ENCODE measurements around the gene HLCS. TPM values are rescaled to one million over a fixed set of nuclear protein-coding genes. Genes with fewer than 3 reads are reported as not detected.

Gene HLCS
- total RNA-seq, 1 experiment from 2014 or later: 55.9 TPM

DNA sequence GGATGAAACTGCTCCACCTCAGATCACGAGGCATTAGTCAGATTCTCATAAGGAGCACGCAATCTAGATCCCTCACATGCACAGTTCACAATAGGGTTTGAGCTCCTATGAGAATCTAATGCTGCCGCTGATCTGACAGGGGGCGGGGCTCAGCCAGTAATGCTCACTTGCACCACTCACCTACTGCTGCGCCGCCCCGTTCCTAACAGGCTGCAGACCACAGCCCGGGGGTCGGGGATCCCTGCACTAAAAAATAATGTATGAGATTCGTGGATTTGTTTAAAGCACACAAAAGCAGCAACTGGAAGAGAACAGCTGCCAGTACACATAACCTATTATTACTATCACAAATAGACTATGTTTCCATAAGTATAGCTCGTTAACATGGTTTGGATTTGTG lies 72.9 kb downstream of the HLCS start:
- Histone ChIP-seq H3K9me2 (replicated peaks; ENCODE audit: insufficient read depth, low read length) (no peaks in the 10 kb centered on the region), H3K27ac (ENCODE audit: low read length) (no peak overlapping the region), H3K27me3 (ENCODE audit: low read length) (no peaks in the 10 kb centered on the region), H3K4me2 (ENCODE audit: low read depth, low read length, poor library complexity, severe bottlenecking) (no peak overlapping the region), H3K36me3 (ENCODE audit: insufficient read depth, low read length) (no peaks in the 10 kb centered on the region), H3K9me3 (ENCODE audit: low read length) (no peaks in the 10 kb centered on the region), H3K9ac (ENCODE audit: low read length) (no peak overlapping the region), H3K79me2 (ENCODE audit: low read length) (no peaks in the 10 kb centered on the region), H4K20me1 (ENCODE audit: insufficient read depth, low read depth, low read length) (no peaks in the 10 kb centered on the region), H2AFZ (ENCODE audit: low read length) (no peak overlapping the region), H3K4me3 (ENCODE audit: low read length) (no peak overlapping the region), H3K4me1 (ENCODE audit: low read length) (no peaks in the 10 kb centered on the region)
- DNase-seq: no peak

DNA sequence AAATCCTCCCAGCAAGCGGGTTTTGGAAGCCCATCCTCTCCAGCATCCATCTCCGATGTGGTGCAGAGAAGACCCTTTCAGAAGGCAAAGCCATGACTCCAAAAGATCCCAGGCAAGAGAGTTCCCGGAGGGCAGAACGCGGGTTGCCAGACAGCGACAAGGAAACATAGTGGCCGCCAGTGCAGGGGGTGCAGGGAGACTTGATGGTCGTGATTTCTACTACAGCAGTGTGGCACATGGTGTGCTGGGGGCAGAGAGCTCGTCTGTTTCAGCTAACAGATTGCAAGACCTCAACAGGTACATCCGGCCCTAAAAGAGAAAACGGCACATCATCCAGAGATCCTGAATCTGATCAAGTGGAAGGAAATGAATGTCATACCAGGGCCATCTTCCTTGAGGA lies 74.3 kb downstream of the HLCS start:
- no peak overlapping the region for H3K4me3 ChIP-seq (ENCODE audit: low read length)
- no peak overlapping the region for H3K27ac ChIP-seq (ENCODE audit: low read length)
- H3K27me3 ChIP-seq (ENCODE audit: low read length): no peaks in the 10 kb centered on the region
- H4K20me1 ChIP-seq (ENCODE audit: insufficient read depth, low read depth, low read length): no peaks in the 10 kb centered on the region
- no peak overlapping the region for H3K9ac ChIP-seq (ENCODE audit: low read length)
- no peak overlapping the region for H2AFZ ChIP-seq (ENCODE audit: low read length)
- no peaks in the 10 kb centered on the region for H3K79me2 ChIP-seq (ENCODE audit: low read length)
- no peaks in the 10 kb centered on the region for H3K4me1 ChIP-seq (ENCODE audit: low read length)
- no peak overlapping the region for H3K4me2 ChIP-seq (ENCODE audit: low read depth, low read length, poor library complexity, severe bottlenecking)
- no peaks in the 10 kb centered on the region for H3K9me2 ChIP-seq (replicated peaks; ENCODE audit: insufficient read depth, low read length)
- no peaks in the 10 kb centered on the region for H3K36me3 ChIP-seq (ENCODE audit: insufficient read depth, low read length)
- no peaks in the 10 kb centered on the region for H3K9me3 ChIP-seq (ENCODE audit: low read length)
- no peak for DNase-seq

DNA sequence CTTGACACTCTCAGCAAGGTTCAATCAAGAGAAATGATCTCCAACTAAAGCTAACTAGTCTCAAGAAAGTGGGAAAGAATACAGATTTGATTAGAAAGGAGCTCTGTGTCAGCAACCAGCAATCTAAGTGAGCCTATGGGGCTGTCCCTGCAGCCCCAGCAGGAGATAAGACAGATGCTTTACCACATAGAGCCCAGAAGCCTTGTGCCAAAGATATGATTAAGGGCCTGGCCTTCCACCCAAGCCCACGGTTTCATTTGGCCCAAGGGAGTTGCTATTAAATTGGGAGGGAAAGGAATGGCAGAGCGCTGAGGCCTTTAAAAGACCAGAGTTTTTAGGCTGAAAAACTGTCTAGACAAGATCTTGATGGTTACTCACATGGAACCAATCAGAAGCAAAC lies 74.8 kb downstream of the HLCS start:
- no peaks in the 10 kb centered on the region for H3K9me2 ChIP-seq (replicated peaks; ENCODE audit: insufficient read depth, low read length)
- H3K79me2 ChIP-seq (ENCODE audit: low read length): no peaks in the 10 kb centered on the region

DNA sequence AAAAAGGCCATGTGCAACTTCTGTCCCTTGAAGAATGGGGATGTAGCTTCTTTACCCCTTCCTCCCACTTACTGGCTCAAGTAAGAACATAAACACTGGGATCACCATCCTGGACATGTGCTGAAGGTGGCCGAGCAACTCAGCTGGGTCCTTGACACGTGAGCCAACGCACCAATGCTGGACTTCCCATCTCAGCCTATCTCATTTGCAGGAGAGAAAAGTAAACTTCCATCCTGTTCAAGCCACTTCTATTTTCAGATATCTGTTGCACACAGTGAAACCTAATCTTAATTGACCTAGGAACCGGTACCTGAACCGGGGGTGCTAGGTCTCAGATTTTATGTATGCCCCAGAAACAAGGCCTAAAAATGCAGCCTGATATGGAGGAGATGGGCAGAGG lies 75.3 kb downstream of the HLCS start:
- H3K36me3 ChIP-seq (ENCODE audit: insufficient read depth, low read length): no peaks in the 10 kb centered on the region
- H3K4me1 ChIP-seq (ENCODE audit: low read length): no peaks in the 10 kb centered on the region
- no peak overlapping the region for H3K9ac ChIP-seq (ENCODE audit: low read length)
- DNase-seq: no peak
- no peaks in the 10 kb centered on the region for H3K9me2 ChIP-seq (replicated peaks; ENCODE audit: insufficient read depth, low read length)
- H3K27me3 ChIP-seq (ENCODE audit: low read length): no peaks in the 10 kb centered on the region
- no peak overlapping the region for H3K27ac ChIP-seq (ENCODE audit: low read length)
- H3K4me2 ChIP-seq (ENCODE audit: low read depth, low read length, poor library complexity, severe bottlenecking): no peak overlapping the region
- H3K79me2 ChIP-seq (ENCODE audit: low read length): no peaks in the 10 kb centered on the region
- H4K20me1 ChIP-seq (ENCODE audit: insufficient read depth, low read depth, low read length): no peaks in the 10 kb centered on the region
- H3K4me3 ChIP-seq (ENCODE audit: low read length): no peak overlapping the region
- no peaks in the 10 kb centered on the region for H3K9me3 ChIP-seq (ENCODE audit: low read length)
- no peak overlapping the region for H2AFZ ChIP-seq (ENCODE audit: low read length)

More for the DNA sequence above, 74.8 kb downstream of the HLCS start:
- Histone ChIP-seq H3K36me3 (ENCODE audit: insufficient read depth, low read length) (no peaks in the 10 kb centered on the region), H3K27me3 (ENCODE audit: low read length) (no peaks in the 10 kb centered on the region), H4K20me1 (ENCODE audit: insufficient read depth, low read depth, low read length) (no peaks in the 10 kb centered on the region), H2AFZ (ENCODE audit: low read length) (no peak overlapping the region), H3K9ac (ENCODE audit: low read length) (no peak overlapping the region), H3K9me3 (ENCODE audit: low read length) (no peaks in the 10 kb centered on the region), H3K4me2 (ENCODE audit: low read depth, low read length, poor library complexity, severe bottlenecking) (no peak overlapping the region), H3K4me1 (ENCODE audit: low read length) (no peaks in the 10 kb centered on the region), H3K27ac (ENCODE audit: low read length) (no peak overlapping the region), H3K4me3 (ENCODE audit: low read length) (no peak overlapping the region)
- no peak for DNase-seq

DNA sequence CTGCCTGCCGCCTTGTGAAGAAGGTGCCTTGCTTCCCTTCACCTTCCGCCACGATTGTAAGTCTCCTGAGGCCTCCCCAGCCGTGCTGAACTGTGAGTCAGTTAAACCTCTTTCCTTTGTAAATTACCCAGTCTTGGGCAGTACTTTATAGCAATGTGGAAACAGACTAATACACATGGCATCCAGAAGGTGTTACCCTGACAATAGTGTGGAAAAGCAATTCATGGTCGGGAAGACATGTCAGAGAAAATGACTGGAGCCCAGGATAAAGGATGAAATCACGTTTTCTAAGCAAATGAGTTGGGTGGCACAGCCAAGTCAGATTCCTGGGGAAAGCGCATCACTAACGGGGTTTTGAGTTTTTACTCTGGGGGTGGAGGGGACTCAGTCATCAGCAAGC lies 76.4 kb downstream of the HLCS start:
- Histone ChIP-seq H3K27ac (ENCODE audit: low read length) (no peak overlapping the region), H3K36me3 (ENCODE audit: insufficient read depth, low read length) (no peaks in the 10 kb centered on the region), H3K4me1 (ENCODE audit: low read length) (no peaks in the 10 kb centered on the region), H4K20me1 (ENCODE audit: insufficient read depth, low read depth, low read length) (no peaks in the 10 kb centered on the region), H3K4me3 (ENCODE audit: low read length) (no peak overlapping the region), H3K79me2 (ENCODE audit: low read length) (no peaks in the 10 kb centered on the region), H3K9ac (ENCODE audit: low read length) (no peak overlapping the region), H3K9me2 (replicated peaks; ENCODE audit: insufficient read depth, low read length) (no peaks in the 10 kb centered on the region), H3K27me3 (ENCODE audit: low read length) (no peaks in the 10 kb centered on the region), H2AFZ (ENCODE audit: low read length) (no peak overlapping the region), H3K4me2 (ENCODE audit: low read depth, low read length, poor library complexity, severe bottlenecking) (no peak overlapping the region), H3K9me3 (ENCODE audit: low read length) (no peaks in the 10 kb centered on the region)
- no peak for DNase-seq

DNA sequence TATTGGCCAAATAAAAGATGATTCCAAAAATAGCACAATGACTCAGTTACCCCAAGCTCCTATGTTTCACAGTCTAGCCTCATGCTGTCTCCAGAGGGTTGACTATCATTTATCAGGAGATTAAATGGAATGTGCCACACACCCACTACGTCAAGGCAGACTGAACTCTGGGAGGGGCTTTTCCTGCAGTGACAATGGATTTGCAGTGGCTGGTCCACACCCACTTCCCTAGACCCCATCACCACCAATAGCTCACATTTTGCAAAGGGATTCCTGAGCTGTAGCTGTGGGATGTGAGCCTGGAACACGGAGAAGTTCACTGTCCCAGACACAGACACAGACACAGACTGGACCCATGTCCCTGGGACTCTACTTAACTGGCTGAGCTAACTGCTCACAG lies 77.1 kb downstream of the HLCS start:
- no peaks in the 10 kb centered on the region for H3K79me2 ChIP-seq (ENCODE audit: low read length)

DNA sequence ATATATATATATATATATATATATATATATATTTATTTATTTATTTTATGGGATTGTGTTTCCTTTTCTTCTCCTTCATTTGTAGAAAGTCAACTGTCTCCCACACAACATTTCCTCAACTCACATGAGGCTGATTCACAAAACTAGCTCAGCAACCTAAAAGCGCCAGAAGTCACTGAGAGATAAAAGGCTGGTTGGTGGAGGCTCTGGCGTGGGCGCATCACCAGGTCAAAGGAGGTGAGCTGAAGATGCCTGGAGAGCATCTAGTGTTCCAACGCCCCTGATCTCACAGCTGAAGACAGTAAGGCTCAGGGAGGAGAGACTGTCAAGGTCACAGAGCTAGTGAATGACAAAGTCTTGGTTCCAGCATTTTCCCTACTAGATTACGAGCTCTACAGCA lies 78.0 kb downstream of the HLCS start:
- Histone ChIP-seq H3K4me2 (ENCODE audit: low read depth, low read length, poor library complexity, severe bottlenecking) (no peak overlapping the region), H3K27ac (ENCODE audit: low read length) (no peak overlapping the region), H3K9me3 (ENCODE audit: low read length) (no peaks in the 10 kb centered on the region; the same call in 1 of the 2 replicates), H3K4me3 (ENCODE audit: low read length) (no peak overlapping the region), H2AFZ (ENCODE audit: low read length) (no peak overlapping the region), H3K36me3 (ENCODE audit: insufficient read depth, low read length) (peaks cover 6% of the 10 kb centered on the region; the same call in 1 of the 2 replicates), H3K27me3 (ENCODE audit: low read length) (no peaks in the 10 kb centered on the region), H3K4me1 (ENCODE audit: low read length) (no peaks in the 10 kb centered on the region), H3K79me2 (ENCODE audit: low read length) (no peaks in the 10 kb centered on the region), H3K9me2 (replicated peaks; ENCODE audit: insufficient read depth, low read length) (no peaks in the 10 kb centered on the region), H4K20me1 (ENCODE audit: insufficient read depth, low read depth, low read length) (no peaks in the 10 kb centered on the region), H3K9ac (ENCODE audit: low read length) (no peak overlapping the region)
- DNase-seq: no peak

More for the DNA sequence above, 77.1 kb downstream of the HLCS start:
- Histone ChIP-seq H3K9ac (ENCODE audit: low read length) (no peak overlapping the region), H4K20me1 (ENCODE audit: insufficient read depth, low read depth, low read length) (no peaks in the 10 kb centered on the region), H3K4me3 (ENCODE audit: low read length) (no peak overlapping the region), H3K4me2 (ENCODE audit: low read depth, low read length, poor library complexity, severe bottlenecking) (no peak overlapping the region), H2AFZ (ENCODE audit: low read length) (no peak overlapping the region), H3K27me3 (ENCODE audit: low read length) (no peaks in the 10 kb centered on the region), H3K4me1 (ENCODE audit: low read length) (no peaks in the 10 kb centered on the region), H3K36me3 (ENCODE audit: insufficient read depth, low read length) (0 out of 2 replicates have a peak, but pooled peaks cover 2% of the 10 kb centered on the region), H3K9me3 (ENCODE audit: low read length) (no peaks in the 10 kb centered on the region), H3K9me2 (replicated peaks; ENCODE audit: insufficient read depth, low read length) (no peaks in the 10 kb centered on the region), H3K27ac (ENCODE audit: low read length) (no peak overlapping the region)
- no peak for DNase-seq

DNA sequence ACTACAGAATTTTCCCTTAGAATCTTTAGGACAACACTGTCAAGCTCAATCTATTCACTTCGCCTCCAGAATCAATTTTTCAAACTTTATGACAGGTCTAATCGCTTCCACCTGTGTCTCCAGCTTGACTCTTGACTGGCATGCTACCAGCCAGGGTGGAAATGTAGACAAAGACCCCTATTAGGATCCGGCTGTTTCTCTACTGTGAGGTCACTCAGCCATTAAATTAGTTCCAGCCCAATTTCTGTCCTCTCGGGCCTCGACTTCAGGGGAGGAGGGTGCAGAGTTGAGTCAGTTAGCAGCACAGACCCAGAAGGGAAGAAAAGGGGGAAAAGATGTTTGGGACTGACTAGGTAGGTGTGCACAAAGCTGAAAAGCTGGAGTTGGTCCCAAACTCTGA lies 78.5 kb downstream of the HLCS start:
- no peak overlapping the region for H3K4me3 ChIP-seq (ENCODE audit: low read length)
- no peak overlapping the region for H3K27ac ChIP-seq (ENCODE audit: low read length)
- peaks cover 6% of the 10 kb centered on the region; the same call in 1 of the 2 replicates for H3K36me3 ChIP-seq (ENCODE audit: insufficient read depth, low read length)
- H3K27me3 ChIP-seq (ENCODE audit: low read length): no peaks in the 10 kb centered on the region
- H3K9me2 ChIP-seq (replicated peaks; ENCODE audit: insufficient read depth, low read length): no peaks in the 10 kb centered on the region
- no peaks in the 10 kb centered on the region for H3K4me1 ChIP-seq (ENCODE audit: low read length)
- H2AFZ ChIP-seq (ENCODE audit: low read length): no peak overlapping the region
- H3K9ac ChIP-seq (ENCODE audit: low read length): no peak overlapping the region
- H3K4me2 ChIP-seq (ENCODE audit: low read depth, low read length, poor library complexity, severe bottlenecking): no peak overlapping the region
- H3K9me3 ChIP-seq (ENCODE audit: low read length): no peaks in the 10 kb centered on the region; the same call in 1 of the 2 replicates
- no peaks in the 10 kb centered on the region for H3K79me2 ChIP-seq (ENCODE audit: low read length)
- DNase-seq: no peak
- H4K20me1 ChIP-seq (ENCODE audit: insufficient read depth, low read depth, low read length): no peaks in the 10 kb centered on the region
